Ectodermal cell (in vitro differentiated cells): ENCODE results near the gene XXYLT1.

ENCODE experiments used
- H3K27ac ChIP-seq: 2 replicates; pipeline ENCODE4 v1.7.0; 2013; ENCODE audit warnings: mild to moderate bottlenecking, low read depth, low read length; ENCODE audit not compliant: insufficient read depth, poor library complexity, severe bottlenecking
- H3K27me3 ChIP-seq: 2 replicates; pipeline ENCODE4 v1.7.0; 2013; ENCODE audit warnings: mild to moderate bottlenecking, low read length; ENCODE audit not compliant: insufficient read depth, control insufficient read depth, poor library complexity, severe bottlenecking
- H3K36me3 ChIP-seq: one replicate; pipeline ENCODE4 v1.7.0; 2013; ENCODE audit warnings: low read length; ENCODE audit not compliant: control insufficient read depth, insufficient read depth
- H3K4me1 ChIP-seq: one replicate; pipeline ENCODE4 v1.7.0; 2013; ENCODE audit warnings: low read length; ENCODE audit not compliant: control insufficient read depth, insufficient read depth
- H3K4me3 ChIP-seq: 2 replicates; pipeline ENCODE4 v1.7.0; 2013; ENCODE audit warnings: low read depth, low read length, control low read depth; ENCODE audit not compliant: insufficient read depth
- H3K9me3 ChIP-seq: 2 replicates; pipeline ENCODE4 v1.7.0; 2013; ENCODE audit warnings: mild to moderate bottlenecking, low read length, moderate library complexity; ENCODE audit not compliant: control insufficient read depth
- WGBS, 2 experiments: methylation state at CpG; one replicate each; pipeline ENCODE4 v1.1.7; 2013; ENCODE audit warnings: missing lambda C conversion rate in 2 of 2; 5-methylcytosine and 5-hydroxymethylcytosine counted together

Gene XXYLT1

GRCh38 chr3:195062866-195063540 lies 208.0 kb downstream of the XXYLT1 start:
- no peaks in the 10 kb centered on the region for H3K36me3 ChIP-seq
- H3K4me1 ChIP-seq: peaks cover 16% of the 10 kb centered on the region
- WGBS, 2 experiments: 82 to 85% methylated on average over 20 of the region's 20 CpGs
- H3K9me3 ChIP-seq: no peaks in the 10 kb centered on the region
- H3K27me3 ChIP-seq: no peaks in the 10 kb centered on the region
- no peak overlapping the region for H3K27ac ChIP-seq
- H3K4me3 ChIP-seq: no peak overlapping the region

- Histone ChIP-seq H3K27me3 (no peaks in the 10 kb centered on the region), H3K9me3 (no peaks in the 10 kb centered on the region), H3K27ac (no peak overlapping the region), H3K36me3 (no peaks in the 10 kb centered on the region), H3K4me1 (peaks cover 16% of the 10 kb centered on the region), H3K4me3 (no peak overlapping the region)
- 94 to 95% methylated on average over 36 of the region's 36 CpGs for WGBS, 2 experiments
Measured at GRCh38 chr3:195061756-195062655, 209.0 kb downstream of the XXYLT1 start.

- H3K4me1 ChIP-seq: peaks cover 16% of the 10 kb centered on the region
- no peaks in the 10 kb centered on the region for H3K27me3 ChIP-seq
- no peak overlapping the region for H3K27ac ChIP-seq
- no peak overlapping the region for H3K4me3 ChIP-seq
- WGBS, 2 experiments: 91 to 92% methylated on average over 18 of the region's 18 CpGs
- H3K36me3 ChIP-seq: no peaks in the 10 kb centered on the region
- no peaks in the 10 kb centered on the region for H3K9me3 ChIP-seq
Measured at GRCh38 chr3:195060531-195061291, 210.2 kb downstream of the XXYLT1 start.

GRCh38 chr3:195060217-195060481 lies 210.8 kb downstream of the XXYLT1 start:
- Histone ChIP-seq H3K4me3 (no peak overlapping the region), H3K27me3 (no peaks in the 10 kb centered on the region), H3K9me3 (no peaks in the 10 kb centered on the region), H3K4me1 (peaks cover 16% of the 10 kb centered on the region), H3K36me3 (no peaks in the 10 kb centered on the region), H3K27ac (no peak overlapping the region)
- 89% methylated on average over 3 of the region's 3 CpGs for WGBS, 2 experiments

GRCh38 chr3:195059471-195060216 lies 211.3 kb downstream of the XXYLT1 start:
- 92% methylated on average over 22 of the region's 22 CpGs for WGBS, 2 experiments
- Histone ChIP-seq H3K4me1 (peaks cover 16% of the 10 kb centered on the region), H3K9me3 (no peaks in the 10 kb centered on the region), H3K27ac (no peak overlapping the region), H3K36me3 (no peaks in the 10 kb centered on the region), H3K4me3 (no peak overlapping the region), H3K27me3 (no peaks in the 10 kb centered on the region)

GRCh38 chr3:195059006-195059350 lies 212.0 kb downstream of the XXYLT1 start:
- Histone ChIP-seq H3K36me3 (no peaks in the 10 kb centered on the region), H3K27me3 (no peaks in the 10 kb centered on the region), H3K4me1 (peaks cover 16% of the 10 kb centered on the region), H3K27ac (no peak overlapping the region), H3K9me3 (no peaks in the 10 kb centered on the region), H3K4me3 (no peak overlapping the region)
- 91 to 93% methylated on average over 13 of the region's 13 CpGs for WGBS, 2 experiments

GRCh38 chr3:195058336-195059005 lies 212.5 kb downstream of the XXYLT1 start:
- WGBS, 2 experiments: 93 to 94% methylated on average over 15 of the region's 15 CpGs

GRCh38 chr3:195057716-195058115 lies 213.2 kb downstream of the XXYLT1 start:
- Histone ChIP-seq H3K4me3 (no peak overlapping the region), H3K36me3 (no peaks in the 10 kb centered on the region), H3K9me3 (no peaks in the 10 kb centered on the region), H3K27me3 (no peaks in the 10 kb centered on the region), H3K27ac (no peak overlapping the region), H3K4me1 (peaks cover 10% of the 10 kb centered on the region)
- whole genome bisulfite sequencing, 2 experiments: 91 to 94% methylated on average over 7 of the region's 7 CpGs

More at GRCh38 chr3:195058336-195059005, 212.5 kb downstream of the XXYLT1 start:
- peaks cover 16% of the 10 kb centered on the region for H3K4me1 ChIP-seq
- H3K36me3 ChIP-seq: no peaks in the 10 kb centered on the region
- no peaks in the 10 kb centered on the region for H3K9me3 ChIP-seq
- H3K27me3 ChIP-seq: no peaks in the 10 kb centered on the region
- no peak overlapping the region for H3K27ac ChIP-seq
- H3K4me3 ChIP-seq: no peak overlapping the region

- no peaks in the 10 kb centered on the region for H3K27me3 ChIP-seq
- H3K36me3 ChIP-seq: no peaks in the 10 kb centered on the region
- WGBS, 2 experiments: 81 to 85% methylated on average over 5 of the region's 5 CpGs
- H3K4me3 ChIP-seq: no peak overlapping the region
- H3K9me3 ChIP-seq: no peaks in the 10 kb centered on the region
- no peak overlapping the region for H3K27ac ChIP-seq
- H3K4me1 ChIP-seq: peaks cover 7% of the 10 kb centered on the region
Measured at GRCh38 chr3:195056506-195056905, 214.5 kb downstream of the XXYLT1 start.
